DMS153 treated with DMSO at 0.1 percent for 48 hours (cell line): ENCODE data around the gene DNAJA1.
A peak's percentile ranks its signal among the peaks of the same experiment; 100 is the strongest.
"Not testable (repeated sequence)": the region's sequence is repeated elsewhere in the genome, so short reads cannot be mapped to it uniquely, and the experiment has no call there.

ENCODE experiments used
- DNase-seq: peaks from one replicate; lab custom pipeline; 2025; ENCODE audit not compliant: unreplicated experiment; lab: John Stamatoyannopoulos, UW

Gene DNAJA1

GRCh38 chr9:33080534-33080933 is 55.5 kb downstream of the DNAJA1 start:
- no peak for DNase-seq

- DNase-seq, result peak; percentile 87
These were observed 56.2 kb downstream of the DNAJA1 start for GRCh38 chr9:33081128-33081851.

DNA sequence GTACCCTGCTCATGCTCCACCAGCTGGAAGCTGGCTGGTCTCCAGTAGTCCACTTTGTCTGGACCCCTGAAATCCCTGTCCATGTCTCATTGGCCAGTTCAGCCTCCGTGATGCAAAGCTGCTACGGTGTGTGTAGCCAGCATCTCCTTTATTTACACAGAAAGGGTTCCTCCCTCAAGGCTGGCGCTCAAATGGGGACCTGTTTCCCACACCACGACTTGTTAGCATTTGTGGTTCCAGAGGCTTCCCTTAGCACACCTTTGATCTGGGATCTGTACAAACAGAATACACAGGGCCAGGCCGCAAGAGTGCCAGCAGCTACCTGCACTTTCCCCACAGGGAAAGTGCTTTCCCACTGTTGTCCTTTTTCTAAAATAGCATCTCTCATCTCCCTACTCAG is 57.1 kb downstream of the DNAJA1 start:
- no peak for DNase-seq

GRCh38 chr9:33082538-33083326 is 57.7 kb downstream of the DNAJA1 start:
- no peak for DNase-seq

DNA sequence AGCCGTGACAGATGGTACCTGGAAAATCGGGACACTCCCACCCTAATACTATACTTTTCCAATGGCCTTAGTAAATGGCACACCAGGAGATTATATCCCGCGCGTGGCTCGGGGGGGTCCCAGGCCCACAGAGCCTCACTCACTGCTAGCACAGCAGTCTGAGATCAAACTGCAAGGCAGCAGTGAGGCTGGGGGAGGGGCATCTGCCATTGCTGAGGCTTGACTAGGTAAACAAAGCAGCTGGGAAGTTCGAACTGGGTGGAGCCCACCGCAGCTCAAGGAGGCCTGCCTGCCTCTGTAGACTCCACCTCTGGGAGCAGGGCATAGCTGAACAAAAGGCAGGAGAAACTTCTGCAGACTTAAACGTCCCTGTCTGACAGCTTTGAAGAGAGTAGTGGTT is 60.6 kb downstream of the DNAJA1 start:
- DNase-seq, result not testable (repeated sequence)
